ENCODE results near the gene SEMA5A. TPM values are rescaled to one million over a fixed set of nuclear protein-coding genes. Genes with fewer than 3 reads are reported as not detected.

SEMA5A gene
- total RNA-seq, 3 donors from 2014 or later: 3.0 to 35.4 (median 25.9) TPM

GRCh38 chr5:9265441-9266287 lies 280.2 kb downstream of the SEMA5A start:
- intact Hi-C loops (cut with DNase I; ENCODE audit: low total_unique reads): no loop called here
- no peaks in the 10 kb centered on the region for H3K36me3 ChIP-seq
- peak overlapping the region in 1 of 3 donors; percentile 43 for H3K4me3 ChIP-seq
- peak overlapping the region; percentile 86 to 90 for H3K27ac ChIP-seq
- no peaks in the 10 kb centered on the region for H3K4me1 ChIP-seq
- no peaks in the 10 kb centered on the region for H3K9me3 ChIP-seq
- peak; percentile 55 to 85 for DNase-seq (ENCODE audit: low spot score in 2 of 2)
- no peaks in the 10 kb centered on the region for H3K27me3 ChIP-seq
- TF ChIP-seq POLR2AphosphoS5 (IDR thresholded peaks at IDR 0.05): peak in 2 of 3 donors; percentile 16 to 55
- TF ChIP-seq POLR2A (IDR thresholded peaks at IDR 0.05): no peak

- DNase-seq (ENCODE audit: low spot score in 2 of 2): no peak
- intact Hi-C loops (cut with DNase I; ENCODE audit: low total_unique reads): no loop called here
- TF ChIP-seq POLR2AphosphoS5 (IDR thresholded peaks at IDR 0.05): no peak
- TF ChIP-seq CTCF (IDR thresholded peaks at IDR 0.05): no peak
- TF ChIP-seq POLR2A (IDR thresholded peaks at IDR 0.05): no peak
- Histone ChIP-seq H3K36me3 (no peaks in the 10 kb centered on the region), H3K4me3 (no peak overlapping the region), H3K27me3 (no peaks in the 10 kb centered on the region), H3K27ac (peak overlapping the region; percentile 86 to 90), H3K9me3 (no peaks in the 10 kb centered on the region), H3K4me1 (no peaks in the 10 kb centered on the region)
Observed at GRCh38 chr5:9264301-9264700, 281.6 kb downstream of the SEMA5A start.

- no peak for DNase-seq (ENCODE audit: low spot score in 2 of 2)
- no peaks in the 10 kb centered on the region for H3K36me3 ChIP-seq
- no peak overlapping the region for H3K4me3 ChIP-seq
- H3K27me3 ChIP-seq: no peaks in the 10 kb centered on the region
- TF ChIP-seq POLR2AphosphoS5 (IDR thresholded peaks at IDR 0.05) (no peak), POLR2A (IDR thresholded peaks at IDR 0.05) (no peak), CTCF (IDR thresholded peaks at IDR 0.05) (no peak)
- peak overlapping the region in 1 of 2 donors; percentile 54 for H3K27ac ChIP-seq
- no peaks in the 10 kb centered on the region for H3K9me3 ChIP-seq
- intact Hi-C loops (cut with DNase I; ENCODE audit: low total_unique reads): no loop called here
- H3K4me1 ChIP-seq: no peaks in the 10 kb centered on the region
Observed at GRCh38 chr5:9263656-9264055, 282.2 kb downstream of the SEMA5A start.

GRCh38 chr5:9251379-9251980 lies 294.4 kb downstream of the SEMA5A start:
- intact Hi-C loops (cut with DNase I; ENCODE audit: low total_unique reads): no loop called here

GRCh38 chr5:9249231-9249630 lies 296.6 kb downstream of the SEMA5A start:
- no peak for DNase-seq (ENCODE audit: low spot score in 2 of 2)
- Histone ChIP-seq H3K9me3 (no peaks in the 10 kb centered on the region), H3K27ac (no peak overlapping the region), H3K4me1 (no peaks in the 10 kb centered on the region), H3K36me3 (no peaks in the 10 kb centered on the region), H3K4me3 (no peak overlapping the region), H3K27me3 (no peaks in the 10 kb centered on the region)
- intact Hi-C loops (cut with DNase I; ENCODE audit: low total_unique reads): no loop called here
- no peak for TF ChIP-seq CTCF (IDR thresholded peaks at IDR 0.05)
- no peak for TF ChIP-seq POLR2AphosphoS5 (IDR thresholded peaks at IDR 0.05)
- TF ChIP-seq POLR2A (IDR thresholded peaks at IDR 0.05): no peak

More at GRCh38 chr5:9251379-9251980, 294.4 kb downstream of the SEMA5A start:
- Histone ChIP-seq H3K4me1 (no peaks in the 10 kb centered on the region), H3K27ac (no peak overlapping the region), H3K36me3 (no peaks in the 10 kb centered on the region), H3K4me3 (no peak overlapping the region), H3K27me3 (no peaks in the 10 kb centered on the region), H3K9me3 (no peaks in the 10 kb centered on the region)
- no peak for DNase-seq (ENCODE audit: low spot score in 2 of 2)
- TF ChIP-seq CTCF (IDR thresholded peaks at IDR 0.05) (no peak), POLR2A (IDR thresholded peaks at IDR 0.05) (no peak), POLR2AphosphoS5 (IDR thresholded peaks at IDR 0.05) (no peak)

Data from breast epithelium (tissue), 4 donors.